IPS-15b (cell line): ENCODE data around the gene DNASE2.
A peak's percentile ranks its signal among the peaks of the same experiment; 100 is the strongest.

Source experiments
- H3K27me3 ChIP-seq: one replicate; pipeline ENCODE4 v1.6.1; 2013; ENCODE audit warnings: low read length; ENCODE audit not compliant: control insufficient read depth, insufficient read depth
- H3K36me3 ChIP-seq: one replicate; pipeline ENCODE4 v1.6.1; 2013; ENCODE audit warnings: low read length; ENCODE audit not compliant: control insufficient read depth, insufficient read depth
- H3K4me1 ChIP-seq: one replicate; pipeline ENCODE4 v1.6.1; 2013; ENCODE audit warnings: mild to moderate bottlenecking, low read length; ENCODE audit not compliant: control insufficient read depth, insufficient read depth
- H3K4me3 ChIP-seq: one replicate; pipeline ENCODE4 v1.5.1; 2013; ENCODE audit warnings: low read depth, low read length
- H3K9ac ChIP-seq: one replicate; pipeline ENCODE4 v1.6.1; 2013; ENCODE audit warnings: low read depth, mild to moderate bottlenecking, low read length
- H3K9me3 ChIP-seq: one replicate; pipeline ENCODE4 v1.6.1; 2013; ENCODE audit warnings: mild to moderate bottlenecking, low read length; ENCODE audit not compliant: control insufficient read depth, insufficient read depth

Gene DNASE2

GRCh38 chr19:12836529-12836863, 44.8 kb downstream of the DNASE2 start:
- Histone ChIP-seq H3K27me3 (peaks cover 24% of the 10 kb centered on the region), H3K4me3 (peak overlapping the region; percentile 23), H3K9me3 (no peaks in the 10 kb centered on the region), H3K36me3 (no peaks in the 10 kb centered on the region), H3K4me1 (peaks cover 3% of the 10 kb centered on the region), H3K9ac (no peak overlapping the region)

- H3K36me3 ChIP-seq, result no peaks in the 10 kb centered on the region
- H3K9ac ChIP-seq, result no peak overlapping the region
- H3K9me3 ChIP-seq, result no peaks in the 10 kb centered on the region
- peaks cover 24% of the 10 kb centered on the region for H3K27me3 ChIP-seq
- peak overlapping the region; percentile 77 for H3K4me3 ChIP-seq
- H3K4me1 ChIP-seq, result peaks cover 2% of the 10 kb centered on the region
These were observed 46.1 kb downstream of the DNASE2 start for GRCh38 chr19:12834976-12835757.

DNA sequence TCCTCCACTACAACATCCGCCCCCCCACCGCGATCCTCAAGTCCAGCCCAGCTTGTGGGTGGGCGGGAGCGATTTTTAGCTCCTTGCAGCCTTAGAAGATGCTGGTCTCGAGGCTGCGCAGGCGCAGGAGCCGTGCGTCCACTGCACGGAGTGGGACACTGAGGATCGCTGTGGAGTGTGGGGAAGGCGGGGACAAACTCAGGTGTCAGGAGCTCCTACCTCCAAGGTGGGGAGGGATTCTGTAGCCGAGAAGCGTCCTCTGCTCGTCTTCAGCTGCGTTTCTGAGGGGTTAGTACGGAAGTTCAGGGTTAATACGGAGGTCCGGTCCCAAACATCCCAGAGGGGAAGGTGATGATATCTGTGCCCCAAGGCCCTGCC, 46.7 kb downstream of the DNASE2 start, which contains the start of gene RTBDN:
TSS of gene RTBDN (minus strand) at position 14 of the 378 bp plus-strand sequence. CDS start 4,600 bp downstream, outside the sequence.
- Histone ChIP-seq H3K9ac (no peak within 1 kb of the TSS), H3K36me3 (no peaks in the 10 kb centered on the region), H3K4me1 (peaks cover 2% of the 10 kb centered on the region), H3K4me3 (peak within 1 kb of the TSS; percentile 77), H3K27me3 (peaks cover 25% of the 10 kb centered on the region), H3K9me3 (no peaks in the 10 kb centered on the region)

DNA sequence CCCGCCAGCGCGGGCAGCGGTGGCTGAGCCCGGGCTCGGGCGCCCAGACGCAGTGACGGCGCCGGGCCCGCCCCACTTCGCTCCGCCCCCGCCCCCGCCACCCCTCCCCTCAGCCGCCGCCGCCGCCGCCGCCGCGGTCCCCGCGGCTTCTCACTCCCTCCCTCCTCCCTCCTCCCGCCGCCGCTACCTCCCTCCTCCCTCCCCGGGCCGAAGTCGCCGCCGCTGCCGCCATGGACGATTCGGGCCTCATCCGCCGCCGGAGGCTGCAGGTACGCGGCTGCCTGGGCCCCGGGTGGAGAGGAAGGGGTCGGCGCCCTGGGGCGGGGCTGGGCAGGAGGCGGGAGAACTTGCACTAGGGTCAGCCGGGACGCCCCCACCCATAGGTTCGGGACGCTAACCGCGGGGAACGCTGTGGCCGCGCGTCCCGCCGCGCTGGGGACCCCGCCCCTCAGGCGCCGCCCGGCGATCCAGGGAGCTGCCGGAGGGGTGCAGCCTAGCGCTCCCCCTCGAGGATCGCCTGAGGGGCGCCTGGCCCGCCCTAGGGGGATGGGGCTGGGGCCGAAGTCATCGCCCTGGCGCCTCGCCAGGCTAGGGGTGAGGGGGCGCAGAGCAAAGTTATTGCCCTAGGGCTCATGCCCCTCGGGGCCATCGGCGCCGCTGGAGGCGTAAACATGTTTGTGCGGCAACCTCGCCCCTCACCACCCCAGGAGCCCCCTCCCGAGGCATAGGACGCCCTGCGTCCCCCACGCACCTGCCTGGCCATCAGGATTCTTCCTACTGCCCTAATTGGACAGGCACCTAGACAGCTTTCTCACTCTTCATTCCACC, 47.3 kb downstream of the DNASE2 start:
- Histone ChIP-seq H3K9me3 (no peaks in the 10 kb centered on the region), H3K9ac (no peak overlapping the region), H3K36me3 (no peaks in the 10 kb centered on the region), H3K4me3 (peak overlapping the region; percentile 77), H3K4me1 (peaks cover 2% of the 10 kb centered on the region), H3K27me3 (peaks cover 22% of the 10 kb centered on the region)

DNA sequence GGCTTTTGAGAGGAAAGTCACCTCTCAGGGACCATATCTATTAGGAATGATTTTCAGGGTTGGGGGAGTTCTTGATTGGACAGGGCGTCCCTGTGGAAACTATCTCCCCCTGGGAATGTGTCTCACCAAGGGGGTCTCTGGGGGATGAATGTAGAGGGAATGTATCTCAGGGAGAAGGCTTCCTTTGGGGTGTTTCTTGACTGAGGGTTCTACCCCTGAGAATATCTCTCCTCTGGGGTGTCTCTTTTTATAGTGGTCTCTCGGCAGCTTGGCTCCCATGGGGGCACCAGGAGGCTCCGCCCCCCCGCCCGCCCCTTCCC, 47.9 kb downstream of the DNASE2 start:
- Histone ChIP-seq H3K9me3 (no peaks in the 10 kb centered on the region), H3K4me1 (peaks cover 2% of the 10 kb centered on the region), H3K4me3 (peak overlapping the region; percentile 43), H3K27me3 (peaks cover 25% of the 10 kb centered on the region), H3K36me3 (no peaks in the 10 kb centered on the region), H3K9ac (no peak overlapping the region)

GRCh38 chr19:12828494-12828893, 52.8 kb downstream of the DNASE2 start:
- Histone ChIP-seq H3K9ac (no peak overlapping the region), H3K9me3 (no peaks in the 10 kb centered on the region), H3K4me1 (peaks cover 2% of the 10 kb centered on the region), H3K4me3 (peak overlapping the region; percentile 33), H3K36me3 (no peaks in the 10 kb centered on the region), H3K27me3 (peaks cover 13% of the 10 kb centered on the region)

GRCh38 chr19:12825254-12826131, 55.8 kb downstream of the DNASE2 start:
- H3K36me3 ChIP-seq, result no peaks in the 10 kb centered on the region
- H3K9me3 ChIP-seq, result no peaks in the 10 kb centered on the region
- H3K4me1 ChIP-seq, result peaks cover 2% of the 10 kb centered on the region
- peaks cover 5% of the 10 kb centered on the region for H3K27me3 ChIP-seq
- peak overlapping the region; percentile 67 for H3K4me3 ChIP-seq
- H3K9ac ChIP-seq, result peak overlapping the region; percentile 37
